HEK293 (cell line): ENCODE measurements around the gene UBXN6.

Experiments
- CTCF ChIA-PET: fragments of 350-600 bp; formaldehyde crosslinking; extraction: SDS; loops from one replicate; lab custom pipeline; 2021; ENCODE audit warnings: antibody characterized with exemption; lab: Yijun Ruan, JAX
- POLR2A ChIA-PET: fragments of 300-600 bp; formaldehyde crosslinking; extraction: SDS; loops from one replicate; lab custom pipeline; 2020; ENCODE audit warnings: antibody characterized with exemption, inconsistent platforms; lab: Yijun Ruan, JAX
- H3K27ac ChIP-seq: fragments of 200-500 bp; sonication (Bioruptor generic); 2 replicates; pipeline ENCODE4 v1.5.1; 2014; ENCODE audit warnings: low read depth, low read length, control low read depth, inconsistent platforms; ENCODE audit errors: extremely low read depth
- H3K36me3 ChIP-seq, 2 experiments: fragments of 200-500 bp in 1 of 2; sonication (Bioruptor generic) in 1 of 2; 1 replicate in 1 of 2; 2 replicates in 1 of 2; pipeline ENCODE4 v1.5.1; 2014 to 2017; ENCODE audit warnings: inconsistent platforms in 2 of 2, low read length in 2 of 2; ENCODE audit not compliant: control insufficient read depth in 2 of 2, insufficient read depth in 1 of 2
- H3K4me1 ChIP-seq: fragments of 200-500 bp; sonication (Bioruptor generic); 2 replicates; pipeline ENCODE4 v1.5.1; 2014; ENCODE audit warnings: mild to moderate bottlenecking, low read length, inconsistent platforms; ENCODE audit not compliant: control insufficient read depth, insufficient read depth
- H3K4me3 ChIP-seq: 2 replicates; pipeline ENCODE4 v1.5.1; 2011; ENCODE audit warnings: low read depth, mild to moderate bottlenecking, control low read depth, low read length, moderate library complexity
- H3K9me3 ChIP-seq: fragments of 200-500 bp; sonication (Bioruptor generic); 2 replicates; pipeline ENCODE4 v1.5.1; 2014; ENCODE audit warnings: low read depth, low read length, inconsistent platforms; ENCODE audit not compliant: control insufficient read depth, insufficient read depth
- HOXC10 ChIP-seq: sonication (generic); formaldehyde crosslinking; IDR thresholded peaks from 2 replicates; pipeline ENCODE4 v1.8.1; 2023; ENCODE audit warnings: mild to moderate bottlenecking, missing genetic modification reagents
- IKZF3 ChIP-seq: fragments of 450-650 bp; IDR thresholded peaks from 2 replicates; pipeline ENCODE4 v1.5.0; 2018; ENCODE audit warnings: missing biosample characterization, mild to moderate bottlenecking, missing genetic modification characterization, moderate library complexity
- KLF1 ChIP-seq: fragments of 450-650 bp; formaldehyde crosslinking; IDR thresholded peaks from 2 replicates; pipeline ENCODE4 v1.5.1; 2016; ENCODE audit warnings: missing biosample characterization, missing genetic modification characterization
- KLF16 ChIP-seq: fragments of 450-650 bp; formaldehyde crosslinking; IDR thresholded peaks from 2 replicates; pipeline ENCODE4 v1.5.1; 2017; ENCODE audit warnings: missing biosample characterization, missing genetic modification characterization
- PRDM1 ChIP-seq: fragments of 450-650 bp; formaldehyde crosslinking; IDR thresholded peaks from 2 replicates; pipeline ENCODE4; 2016; ENCODE audit warnings: missing biosample characterization, missing genetic modification characterization
- SCRT1 ChIP-seq: fragments of 450-650 bp; formaldehyde crosslinking; IDR thresholded peaks from 2 replicates; pipeline ENCODE4 v1.5.1; 2016; ENCODE audit warnings: missing biosample characterization, missing genetic modification characterization, borderline replicate concordance
- SETDB1 ChIP-seq: IDR thresholded peaks from one replicate; pipeline ENCODE4 v1.6.1; 2017; ENCODE audit warnings: mild to moderate bottlenecking, low read length, moderate library complexity, mixed read lengths; ENCODE audit not compliant: insufficient read length
- SP2 ChIP-seq: fragments of 450-650 bp; formaldehyde crosslinking; IDR thresholded peaks from 2 replicates; pipeline ENCODE4 v1.5.1; 2016; ENCODE audit warnings: missing biosample characterization, missing genetic modification characterization
- ZBTB6 ChIP-seq: fragments of 450-650 bp; formaldehyde crosslinking; IDR thresholded peaks from 2 replicates; pipeline ENCODE4 v1.5.1; 2017; ENCODE audit warnings: missing biosample characterization, missing genetic modification characterization
- ZBTB8A ChIP-seq: fragments of 450-650 bp; formaldehyde crosslinking; IDR thresholded peaks from 2 replicates; pipeline ENCODE4 v1.5.1; 2016; ENCODE audit warnings: missing biosample characterization, missing genetic modification characterization
- ZFP69B ChIP-seq: fragments of 450-650 bp; formaldehyde crosslinking; IDR thresholded peaks from 2 replicates; pipeline ENCODE4 v1.5.1; 2016; ENCODE audit warnings: missing biosample characterization, missing genetic modification characterization
- ZNF10 ChIP-seq: fragments of 450-650 bp; formaldehyde crosslinking; IDR thresholded peaks from 2 replicates; pipeline ENCODE4 v1.5.1; 2017; ENCODE audit warnings: missing biosample characterization, missing genetic modification characterization
- ZNF114 ChIP-seq: fragments of 450-650 bp; formaldehyde crosslinking; IDR thresholded peaks from 2 replicates; pipeline ENCODE4 v1.5.0; 2017; ENCODE audit warnings: missing biosample characterization, missing genetic modification characterization
- ZNF121 ChIP-seq: fragments of 450-650 bp; formaldehyde crosslinking; IDR thresholded peaks from 2 replicates; pipeline ENCODE4 v1.5.1; 2016; ENCODE audit warnings: missing biosample characterization, missing genetic modification characterization
- ZNF184 ChIP-seq: fragments of 450-650 bp; IDR thresholded peaks from 2 replicates; pipeline ENCODE4 v1.5.1; 2018; ENCODE audit warnings: missing biosample characterization, mild to moderate bottlenecking, missing genetic modification characterization
- ZNF23 ChIP-seq: fragments of 450-650 bp; formaldehyde crosslinking; IDR thresholded peaks from 2 replicates; pipeline ENCODE4 v1.5.1; 2016; ENCODE audit warnings: missing biosample characterization, missing genetic modification characterization, borderline replicate concordance
- ZNF302 ChIP-seq: fragments of 450-650 bp; formaldehyde crosslinking; IDR thresholded peaks from 2 replicates; pipeline ENCODE4 v1.5.1; 2016; ENCODE audit warnings: missing biosample characterization, missing genetic modification characterization, low read depth
- ZNF335 ChIP-seq: fragments of 450-650 bp; formaldehyde crosslinking; conservative IDR thresholded peaks from 2 replicates; pipeline ENCODE4 v1.5.1; 2016; ENCODE audit warnings: missing biosample characterization, missing genetic modification characterization
- ZNF423 ChIP-seq: fragments of 450-650 bp; formaldehyde crosslinking; IDR thresholded peaks from 2 replicates; pipeline ENCODE4 v1.5.1; 2016; ENCODE audit warnings: missing biosample characterization, missing genetic modification characterization
- ZNF449 ChIP-seq: fragments of 450-650 bp; formaldehyde crosslinking; IDR thresholded peaks from 2 replicates; pipeline ENCODE4 v1.5.1; 2017; ENCODE audit warnings: missing biosample characterization, mild to moderate bottlenecking, missing genetic modification characterization, moderate library complexity
- ZNF501 ChIP-seq: fragments of 450-650 bp; formaldehyde crosslinking; IDR thresholded peaks from 2 replicates; pipeline ENCODE4 v1.5.1; 2016; ENCODE audit warnings: missing biosample characterization, missing genetic modification characterization
- ZNF530 ChIP-seq: fragments of 450-650 bp; formaldehyde crosslinking; IDR thresholded peaks from 2 replicates; pipeline ENCODE4 v1.5.1; 2016; ENCODE audit warnings: low read depth, missing biosample characterization, missing genetic modification characterization
- ZNF549 ChIP-seq: fragments of 450-650 bp; IDR thresholded peaks from 2 replicates; pipeline ENCODE4 v1.5.1; 2018; ENCODE audit warnings: missing biosample characterization, missing genetic modification characterization, mild to moderate bottlenecking, inconsistent platforms, moderate library complexity
- ZNF654 ChIP-seq: fragments of 450-650 bp; formaldehyde crosslinking; IDR thresholded peaks from 2 replicates; pipeline ENCODE4 v1.5.1; 2016; ENCODE audit warnings: low read depth, missing biosample characterization, missing genetic modification characterization
- ZNF704 ChIP-seq: fragments of 450-650 bp; formaldehyde crosslinking; IDR thresholded peaks from 2 replicates; pipeline ENCODE4 v1.5.1; 2016; ENCODE audit warnings: missing biosample characterization, missing genetic modification characterization
- ZNF792 ChIP-seq: fragments of 450-650 bp; formaldehyde crosslinking; IDR thresholded peaks from 2 replicates; pipeline ENCODE4 v1.5.1; 2016; ENCODE audit warnings: missing biosample characterization, missing genetic modification characterization
- TF ChIP-seq, protein P1 (sequence below): fragments of 450-650 bp; formaldehyde crosslinking; IDR thresholded peaks from 2 replicates; pipeline ENCODE4 v1.5.1; 2016; ENCODE audit warnings: missing biosample characterization, missing genetic modification characterization
- TF ChIP-seq, protein P2 (sequence below): fragments of 450-650 bp; formaldehyde crosslinking; IDR thresholded peaks from 2 replicates; pipeline ENCODE4 v1.5.1; 2016; ENCODE audit warnings: missing biosample characterization, missing genetic modification characterization, low read depth
- TF ChIP-seq, protein P3 (sequence below): fragments of 450-650 bp; formaldehyde crosslinking; IDR thresholded peaks from 2 replicates; pipeline ENCODE4 v1.5.1; 2016; ENCODE audit warnings: missing biosample characterization, missing genetic modification characterization

The UBXN6 gene

DNA sequence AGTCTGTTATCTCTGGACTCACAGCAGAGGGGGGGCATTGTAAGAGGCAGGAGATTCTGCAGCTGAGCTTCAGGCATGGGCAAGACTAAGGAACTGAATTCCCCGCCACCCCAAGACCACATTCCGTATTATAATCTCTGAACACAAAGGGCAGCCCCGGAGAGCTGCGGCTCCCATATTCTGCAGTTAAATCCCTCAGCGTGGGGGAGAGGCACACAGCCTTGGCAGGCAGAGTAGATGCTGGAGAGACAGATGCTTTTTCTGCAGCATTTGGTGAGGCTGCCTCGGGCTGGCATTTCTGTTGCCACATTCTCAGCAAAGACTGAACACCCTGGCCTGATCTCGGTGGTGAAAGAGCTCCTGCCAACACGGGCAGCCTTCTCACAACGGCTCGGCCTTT lies 42.2 kb downstream of the UBXN6 start (continued):
- TF ChIP-seq, protein P1, sequence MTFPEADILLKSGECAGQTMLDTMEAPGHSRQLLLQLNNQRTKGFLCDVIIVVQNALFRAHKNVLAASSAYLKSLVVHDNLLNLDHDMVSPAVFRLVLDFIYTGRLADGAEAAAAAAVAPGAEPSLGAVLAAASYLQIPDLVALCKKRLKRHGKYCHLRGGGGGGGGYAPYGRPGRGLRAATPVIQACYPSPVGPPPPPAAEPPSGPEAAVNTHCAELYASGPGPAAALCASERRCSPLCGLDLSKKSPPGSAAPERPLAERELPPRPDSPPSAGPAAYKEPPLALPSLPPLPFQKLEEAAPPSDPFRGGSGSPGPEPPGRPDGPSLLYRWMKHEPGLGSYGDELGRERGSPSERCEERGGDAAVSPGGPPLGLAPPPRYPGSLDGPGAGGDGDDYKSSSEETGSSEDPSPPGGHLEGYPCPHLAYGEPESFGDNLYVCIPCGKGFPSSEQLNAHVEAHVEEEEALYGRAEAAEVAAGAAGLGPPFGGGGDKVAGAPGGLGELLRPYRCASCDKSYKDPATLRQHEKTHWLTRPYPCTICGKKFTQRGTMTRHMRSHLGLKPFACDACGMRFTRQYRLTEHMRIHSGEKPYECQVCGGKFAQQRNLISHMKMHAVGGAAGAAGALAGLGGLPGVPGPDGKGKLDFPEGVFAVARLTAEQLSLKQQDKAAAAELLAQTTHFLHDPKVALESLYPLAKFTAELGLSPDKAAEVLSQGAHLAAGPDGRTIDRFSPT (tag by site-specific recombination): no peak
- TF ChIP-seq, protein P2, sequence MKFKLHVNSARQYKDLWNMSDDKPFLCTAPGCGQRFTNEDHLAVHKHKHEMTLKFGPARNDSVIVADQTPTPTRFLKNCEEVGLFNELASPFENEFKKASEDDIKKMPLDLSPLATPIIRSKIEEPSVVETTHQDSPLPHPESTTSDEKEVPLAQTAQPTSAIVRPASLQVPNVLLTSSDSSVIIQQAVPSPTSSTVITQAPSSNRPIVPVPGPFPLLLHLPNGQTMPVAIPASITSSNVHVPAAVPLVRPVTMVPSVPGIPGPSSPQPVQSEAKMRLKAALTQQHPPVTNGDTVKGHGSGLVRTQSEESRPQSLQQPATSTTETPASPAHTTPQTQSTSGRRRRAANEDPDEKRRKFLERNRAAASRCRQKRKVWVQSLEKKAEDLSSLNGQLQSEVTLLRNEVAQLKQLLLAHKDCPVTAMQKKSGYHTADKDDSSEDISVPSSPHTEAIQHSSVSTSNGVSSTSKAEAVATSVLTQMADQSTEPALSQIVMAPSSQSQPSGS (tag by site-specific recombination): no peak
- no peak for TF ChIP-seq ZNF335 (tag by site-specific recombination)
- TF ChIP-seq ZNF23 (tag by site-specific recombination): no peak
- TF ChIP-seq ZBTB8A (tag by site-specific recombination): no peak
- TF ChIP-seq ZNF549 (tag by site-specific recombination): no peak
- no peak for TF ChIP-seq SP2 (tag by site-specific recombination)
- no peak for TF ChIP-seq ZNF654 (tag by site-specific recombination)
- TF ChIP-seq HOXC10 (CRISPR knock-in tag): no peak
- TF ChIP-seq, all 188 proteins: peak for 0

GRCh38 chr19:4414800-4415321 lies 42.7 kb downstream of the UBXN6 start:
- CTCF ChIA-PET: interaction anchor here (0.5 to 3.2 kb wide), 3 partner anchors 9 to 148 kb away, joined by 3 to 14 read pairs (median 3); no protein-coding TSS in a partner anchor
- POLR2A ChIA-PET: interaction anchor here (0.6 to 2.5 kb wide), 3 partner anchors 9 to 267 kb away, joined by 4 to 9 read pairs (median 8); no protein-coding TSS in a partner anchor
- peak overlapping the region; percentile 34; the same call in 1 of the 2 replicates for H3K27ac ChIP-seq
- H3K36me3 ChIP-seq: peaks cover 66 to 94% of the 10 kb centered on the region in 2 experiments
- H3K4me3 ChIP-seq: no peak overlapping the region
- H3K9me3 ChIP-seq: no peaks in the 10 kb centered on the region
- H3K4me1 ChIP-seq: peaks cover 15% of the 10 kb centered on the region
- TF ChIP-seq ZNF302 (tag by site-specific recombination): no peak
- TF ChIP-seq SCRT1 (tag by site-specific recombination): peak; percentile 75
- TF ChIP-seq ZFP69B (tag by site-specific recombination): no peak
- no peak for TF ChIP-seq ZNF530 (tag by site-specific recombination)
- TF ChIP-seq IKZF3 (tag by site-specific recombination): peak; percentile 62; the same call in 1 of the 2 replicates
- TF ChIP-seq ZNF449 (tag by site-specific recombination): peak; percentile 28; the same call in 1 of the 2 replicates
- TF ChIP-seq, protein P3, sequence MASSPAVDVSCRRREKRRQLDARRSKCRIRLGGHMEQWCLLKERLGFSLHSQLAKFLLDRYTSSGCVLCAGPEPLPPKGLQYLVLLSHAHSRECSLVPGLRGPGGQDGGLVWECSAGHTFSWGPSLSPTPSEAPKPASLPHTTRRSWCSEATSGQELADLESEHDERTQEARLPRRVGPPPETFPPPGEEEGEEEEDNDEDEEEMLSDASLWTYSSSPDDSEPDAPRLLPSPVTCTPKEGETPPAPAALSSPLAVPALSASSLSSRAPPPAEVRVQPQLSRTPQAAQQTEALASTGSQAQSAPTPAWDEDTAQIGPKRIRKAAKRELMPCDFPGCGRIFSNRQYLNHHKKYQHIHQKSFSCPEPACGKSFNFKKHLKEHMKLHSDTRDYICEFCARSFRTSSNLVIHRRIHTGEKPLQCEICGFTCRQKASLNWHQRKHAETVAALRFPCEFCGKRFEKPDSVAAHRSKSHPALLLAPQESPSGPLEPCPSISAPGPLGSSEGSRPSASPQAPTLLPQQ (tag by site-specific recombination): 0 out of 2 replicates have a peak, but pooled peaks have one; percentile 27
- TF ChIP-seq KLF16 (tag by site-specific recombination): no peak
- no peak for TF ChIP-seq SETDB1
- no peak for TF ChIP-seq ZNF704
- no peak for TF ChIP-seq ZNF184
- 0 out of 2 replicates have a peak, but pooled peaks have one; percentile 13 for TF ChIP-seq PRDM1 (tag by site-specific recombination)
- TF ChIP-seq ZBTB6: no peak
- no peak for TF ChIP-seq ZNF792 (tag by site-specific recombination)
- no peak for TF ChIP-seq ZNF121 (tag by site-specific recombination)
- TF ChIP-seq ZNF423 (tag by site-specific recombination): no peak
- TF ChIP-seq ZNF501 (tag by site-specific recombination): no peak
- TF ChIP-seq KLF1 (tag by site-specific recombination): no peak
- TF ChIP-seq ZNF10 (tag by site-specific recombination): no peak
- no peak for TF ChIP-seq ZNF114
